ENCODE results near the gene NFKB2.

DNA sequence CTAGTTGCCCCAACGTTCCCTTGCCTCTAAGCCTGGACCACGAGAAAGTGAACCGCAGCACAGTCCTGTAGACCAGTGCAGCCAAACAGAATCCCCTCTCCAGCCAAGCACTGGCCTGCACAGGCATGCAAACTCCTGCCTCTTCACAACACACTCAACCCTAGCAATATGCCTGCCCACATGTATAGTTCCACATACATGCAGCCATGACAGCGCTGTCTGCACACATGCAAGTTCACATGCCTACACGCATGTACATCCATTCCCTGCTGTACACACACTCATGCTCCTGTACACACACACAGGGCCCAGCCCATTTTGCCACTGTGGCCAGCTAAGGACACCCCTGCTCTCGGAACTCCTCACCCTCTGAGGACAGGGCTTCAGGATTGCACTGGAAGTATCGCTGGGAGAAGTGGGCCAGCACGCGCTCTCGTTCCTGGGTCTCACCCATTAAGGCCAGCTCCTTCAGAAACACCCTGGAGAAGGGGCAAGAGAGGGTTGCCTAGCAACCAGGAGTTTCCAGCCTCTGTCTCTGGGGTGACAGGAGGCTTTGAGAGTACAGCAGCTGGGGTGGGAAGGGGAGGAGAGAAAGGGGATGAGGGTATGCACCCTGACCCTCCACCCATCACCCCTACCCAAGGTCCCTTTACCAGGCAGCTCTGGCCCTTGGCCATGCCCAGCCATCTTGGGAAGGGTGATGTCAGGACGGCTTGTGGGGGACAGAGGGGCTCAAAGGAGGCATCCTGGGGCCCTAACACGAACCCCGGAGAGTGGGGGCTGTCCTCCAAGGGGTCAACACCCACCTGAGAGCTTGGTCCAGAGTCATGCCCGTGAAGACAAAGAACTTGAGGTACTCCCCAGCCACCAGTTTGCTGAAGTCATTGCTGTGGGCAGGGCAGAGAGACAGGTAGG lies 16.1 kb downstream of the NFKB2 start:
- TF ChIP-seq EP300 (IDR thresholded peaks at IDR 0.05; ENCODE audit: borderline replicate concordance) = no peak
- no peak for TF ChIP-seq CEBPB (IDR thresholded peaks at IDR 0.05)
- TF ChIP-seq RAD21 (IDR thresholded peaks at IDR 0.05; ENCODE audit: low read depth) = no peak
- TF ChIP-seq TAF1 (IDR thresholded peaks at IDR 0.05; ENCODE audit: low read depth) = no peak

Data from Ishikawa (cell line).